Trophoblast cell (in vitro differentiated cells and primary cell): Measurements from ENCODE around the gene BTD.

Experiments used
- DNase-seq, 2 donors: peaks; one replicate each; pipeline ENCODE4 v3.0.0-alpha.2; 2016
- H2AFZ ChIP-seq: 2 replicates; pipeline ENCODE4 v1.6.1; 2013; ENCODE audit warnings: low read length, moderate library complexity, mild to moderate bottlenecking; ENCODE audit not compliant: insufficient read depth, poor library complexity
- H2AK5ac ChIP-seq: 2 replicates; pipeline ENCODE4 v1.6.1; 2013; ENCODE audit warnings: mild to moderate bottlenecking, low read length
- H2BK120ac ChIP-seq: 2 replicates; pipeline ENCODE4 v1.6.1; 2013; ENCODE audit warnings: low read length, mild to moderate bottlenecking, moderate library complexity; ENCODE audit not compliant: insufficient read depth, poor library complexity
- H2BK12ac ChIP-seq: 2 replicates; pipeline ENCODE4 v1.6.1; 2013; ENCODE audit warnings: mild to moderate bottlenecking, low read length, moderate library complexity
- H2BK5ac ChIP-seq: 2 replicates; pipeline ENCODE4 v1.6.1; 2013; ENCODE audit warnings: low read length, low read depth, moderate library complexity, mild to moderate bottlenecking; ENCODE audit not compliant: poor library complexity
- H3K14ac ChIP-seq: 2 replicates; pipeline ENCODE4 v1.6.1; 2013; ENCODE audit warnings: mild to moderate bottlenecking, low read length
- H3K18ac ChIP-seq: 2 replicates; pipeline ENCODE4 v1.6.1; 2013; ENCODE audit warnings: mild to moderate bottlenecking, low read length
- H3K23ac ChIP-seq: 2 replicates; pipeline ENCODE4 v1.6.1; 2013; ENCODE audit warnings: low read length
- H3K27ac ChIP-seq: 2 replicates; pipeline ENCODE4 v1.5.1; 2013; ENCODE audit warnings: low read depth, mild to moderate bottlenecking, inconsistent platforms, low read length, moderate library complexity
- H3K27me3 ChIP-seq: 2 replicates; pipeline ENCODE4 v1.6.1; 2013; ENCODE audit warnings: inconsistent platforms, mild to moderate bottlenecking, low read length, moderate library complexity; ENCODE audit not compliant: insufficient read depth
- H3K36me3 ChIP-seq, 2 experiments: 1 replicate in 1 of 2; 2 replicates in 1 of 2; pipeline ENCODE4 v1.6.1; 2013; ENCODE audit warnings: low read length in 2 of 2, mild to moderate bottlenecking in 2 of 2, moderate library complexity in 1 of 2; ENCODE audit not compliant: insufficient read depth in 2 of 2, control insufficient read depth in 1 of 2
- H3K4ac ChIP-seq: 2 replicates; pipeline ENCODE4 v1.6.1; 2013; ENCODE audit warnings: low read depth, mild to moderate bottlenecking, low read length, moderate library complexity
- H3K4me1 ChIP-seq, 2 experiments: 1 replicate in 1 of 2; 2 replicates in 1 of 2; pipeline ENCODE4 v1.6.1; 2013; ENCODE audit warnings: low read length in 2 of 2, mild to moderate bottlenecking in 2 of 2, moderate library complexity in 1 of 2; ENCODE audit not compliant: insufficient read depth in 2 of 2, control insufficient read depth in 1 of 2
- H3K4me2 ChIP-seq: 2 replicates; pipeline ENCODE4 v1.6.1; 2013; ENCODE audit warnings: inconsistent platforms, mild to moderate bottlenecking, low read length, moderate library complexity
- H3K4me3 ChIP-seq: 2 replicates; pipeline ENCODE4 v1.5.1; 2013; ENCODE audit warnings: mild to moderate bottlenecking, low read depth, low read length, inconsistent platforms
- H3K79me1 ChIP-seq: one replicate; pipeline ENCODE4 v1.6.1; 2013; ENCODE audit warnings: low read length
- H3K79me2 ChIP-seq: 2 replicates; pipeline ENCODE4 v1.6.1; 2013; ENCODE audit warnings: low read length, mild to moderate bottlenecking; ENCODE audit not compliant: control insufficient read depth, insufficient read depth, poor library complexity
- H3K9ac ChIP-seq: 2 replicates; pipeline ENCODE4 v1.6.1; 2013; ENCODE audit warnings: mild to moderate bottlenecking, low read length
- H3K9me3 ChIP-seq: 2 replicates; pipeline ENCODE4 v1.6.1; 2013; ENCODE audit warnings: low read depth, mild to moderate bottlenecking, control low read depth, inconsistent platforms, low read length; ENCODE audit not compliant: insufficient read depth
- H4K12ac ChIP-seq: 2 replicates; pipeline ENCODE4 v1.6.1; 2013; ENCODE audit warnings: low read depth, mild to moderate bottlenecking, low read length, moderate library complexity
- H4K8ac ChIP-seq: 2 replicates; pipeline ENCODE4 v1.6.1; 2013; ENCODE audit warnings: low read depth, mild to moderate bottlenecking, low read length, moderate library complexity
- H4K91ac ChIP-seq: one replicate; pipeline ENCODE4 v1.6.1; 2013; ENCODE audit warnings: low read depth, mild to moderate bottlenecking, low read length, moderate library complexity
- WGBS: extraction: QIAGEN DNeasy Blood & Tissue Kit; methylation state at CpG from one replicate; pipeline ENCODE4 v1.1.7; 2013; ENCODE audit warnings: missing lambda C conversion rate; ENCODE audit not compliant: insufficient read length, insufficient coverage; ENCODE audit errors: extremely low coverage; 5-methylcytosine and 5-hydroxymethylcytosine counted together

The BTD gene

GRCh38 chr3:15645246-15645645 is 43.7 kb downstream of the BTD start:
- DNase-seq = no peak
- H3K4me3 ChIP-seq = no peak overlapping the region
- H2BK12ac ChIP-seq = peak overlapping the region; percentile 95
- no CpG with 5 or more reads among the region's 6 CpGs for WGBS
- H3K23ac ChIP-seq = no peak overlapping the region
- H2BK5ac ChIP-seq = peak overlapping the region; percentile 72
- no peak overlapping the region for H4K12ac ChIP-seq
- no peak overlapping the region for H4K8ac ChIP-seq
- H2AFZ ChIP-seq = no peak overlapping the region
- H3K36me3 ChIP-seq = peaks cover 0 to 3% of the 10 kb centered on the region in 2 experiments
- H4K91ac ChIP-seq = peak overlapping the region; percentile 74
- peaks cover 14% of the 10 kb centered on the region for H3K79me1 ChIP-seq
- no peak overlapping the region for H3K9ac ChIP-seq
- peak overlapping the region; percentile 64 for H3K4ac ChIP-seq
- no peak overlapping the region for H3K4me2 ChIP-seq
- H3K14ac ChIP-seq = peak overlapping the region; percentile 73
- H3K27ac ChIP-seq = peak overlapping the region; percentile 58
- H2AK5ac ChIP-seq = peak overlapping the region; percentile 72
- no peaks in the 10 kb centered on the region for H3K27me3 ChIP-seq
- no peaks in the 10 kb centered on the region for H3K9me3 ChIP-seq
- H3K79me2 ChIP-seq = peaks cover 2% of the 10 kb centered on the region
- H3K4me1 ChIP-seq = peaks cover 15 to 16% of the 10 kb centered on the region in 2 experiments
- peak overlapping the region; percentile 94 for H2BK120ac ChIP-seq
- H3K18ac ChIP-seq = peak overlapping the region; percentile 72

GRCh38 chr3:15645740-15646501 is 44.4 kb downstream of the BTD start:
- no peak overlapping the region for H2AFZ ChIP-seq
- H3K27me3 ChIP-seq = no peaks in the 10 kb centered on the region
- H3K79me2 ChIP-seq = peaks cover 2% of the 10 kb centered on the region
- peaks cover 0 to 3% of the 10 kb centered on the region in 2 experiments for H3K36me3 ChIP-seq
- H3K23ac ChIP-seq = no peak overlapping the region
- no peaks in the 10 kb centered on the region for H3K9me3 ChIP-seq
- peaks cover 15 to 16% of the 10 kb centered on the region in 2 experiments for H3K4me1 ChIP-seq
- H3K4me2 ChIP-seq = peak overlapping the region; percentile 37
- no peak overlapping the region for H3K9ac ChIP-seq
- H4K91ac ChIP-seq = peak overlapping the region; percentile 4
- no peak overlapping the region for H2AK5ac ChIP-seq
- peak overlapping the region; percentile 82 for H3K27ac ChIP-seq
- no peak overlapping the region for H4K12ac ChIP-seq
- H3K14ac ChIP-seq = no peak overlapping the region
- WGBS = no CpG with 5 or more reads among the region's 18 CpGs
- no peak overlapping the region for H2BK12ac ChIP-seq
- DNase-seq = peak; percentile 21 to 33
- no peak overlapping the region for H3K4me3 ChIP-seq
- no peak overlapping the region for H3K4ac ChIP-seq
- H4K8ac ChIP-seq = no peak overlapping the region
- H3K79me1 ChIP-seq = peaks cover 14% of the 10 kb centered on the region
- peak overlapping the region; percentile 58 for H2BK5ac ChIP-seq
- H3K18ac ChIP-seq = no peak overlapping the region
- peak overlapping the region; percentile 4 for H2BK120ac ChIP-seq

DNA sequence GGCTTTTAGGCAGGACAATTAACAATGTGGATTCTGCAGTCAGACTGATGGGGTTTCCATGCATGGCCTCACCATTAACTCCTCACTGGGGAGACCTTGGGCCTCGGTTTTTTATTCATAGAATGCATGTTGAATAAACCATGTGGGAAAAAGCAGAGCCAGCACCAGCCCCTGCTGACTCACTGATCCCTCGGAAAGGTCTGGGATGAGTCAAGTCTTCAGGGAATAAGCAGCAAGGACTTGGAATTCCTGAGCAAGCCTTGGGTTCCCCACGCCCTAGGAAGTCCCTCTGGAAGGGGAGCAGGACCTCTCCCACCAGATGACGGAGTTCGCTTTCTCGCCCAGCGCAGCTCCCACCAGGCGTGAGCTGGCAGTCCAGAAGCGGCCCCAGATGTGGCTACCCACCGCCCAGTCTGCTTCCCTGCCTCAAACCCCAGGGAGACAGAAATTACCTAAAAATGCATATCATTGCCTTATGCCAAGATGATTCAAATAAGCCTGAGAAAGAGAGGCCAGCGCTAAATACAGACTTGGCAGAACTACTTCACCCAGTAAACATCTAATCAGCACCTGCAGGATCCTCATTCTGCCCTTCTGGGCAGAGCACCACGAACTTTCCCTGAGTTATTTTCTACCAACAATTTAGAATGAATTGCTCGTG is 45.4 kb downstream of the BTD start:
- H3K79me1 ChIP-seq = peaks cover 14% of the 10 kb centered on the region
- H2BK12ac ChIP-seq = peak overlapping the region; percentile 67
- H4K91ac ChIP-seq = peak overlapping the region; percentile 63
- H3K4me2 ChIP-seq = no peak overlapping the region
- peaks cover 0 to 3% of the 10 kb centered on the region in 2 experiments for H3K36me3 ChIP-seq
- peak overlapping the region; percentile 13 for H2BK120ac ChIP-seq
- H3K79me2 ChIP-seq = peaks cover 2% of the 10 kb centered on the region
- H3K23ac ChIP-seq = no peak overlapping the region
- H3K4me1 ChIP-seq = peaks cover 15 to 16% of the 10 kb centered on the region in 2 experiments
- H3K9me3 ChIP-seq = no peaks in the 10 kb centered on the region
- H3K27ac ChIP-seq = peak overlapping the region; percentile 76
- no peak overlapping the region for H3K18ac ChIP-seq
- peak; percentile 20 to 33 for DNase-seq
- H3K4me3 ChIP-seq = no peak overlapping the region
- peak overlapping the region; percentile 67 for H2BK5ac ChIP-seq
- no CpG with 5 or more reads among the region's 13 CpGs for WGBS
- peak overlapping the region; percentile 8 for H4K8ac ChIP-seq
- H3K27me3 ChIP-seq = no peaks in the 10 kb centered on the region
- no peak overlapping the region for H4K12ac ChIP-seq
- H3K9ac ChIP-seq = no peak overlapping the region
- H2AFZ ChIP-seq = no peak overlapping the region
- no peak overlapping the region for H3K14ac ChIP-seq
- no peak overlapping the region for H3K4ac ChIP-seq
- no peak overlapping the region for H2AK5ac ChIP-seq

GRCh38 chr3:15647611-15648167 is 46.1 kb downstream of the BTD start:
- Histone ChIP-seq H3K27ac (peak overlapping the region; percentile 31), H3K79me2 (peaks cover 2% of the 10 kb centered on the region), H3K9ac (no peak overlapping the region), H3K4me2 (no peak overlapping the region), H3K36me3 (peaks cover 0 to 3% of the 10 kb centered on the region in 2 experiments), H3K27me3 (no peaks in the 10 kb centered on the region), H3K4me1 (peaks cover 15 to 16% of the 10 kb centered on the region in 2 experiments), H3K9me3 (no peaks in the 10 kb centered on the region), H2BK120ac (peak overlapping the region; percentile 52), H4K8ac (no peak overlapping the region), H4K91ac (peak overlapping the region; percentile 36), H3K23ac (no peak overlapping the region), H2BK12ac (peak overlapping the region; percentile 55), H2BK5ac (peak overlapping the region; percentile 25), H4K12ac (no peak overlapping the region), H2AK5ac (no peak overlapping the region), H3K4ac (no peak overlapping the region), H2AFZ (no peak overlapping the region), H3K18ac (no peak overlapping the region), H3K4me3 (no peak overlapping the region), H3K79me1 (peaks cover 14% of the 10 kb centered on the region), H3K14ac (no peak overlapping the region)
- no CpG with 5 or more reads among the region's 4 CpGs for WGBS
- DNase-seq = no peak
